Measurements from ENCODE around the gene GNPNAT1.
"Not testable (repeated sequence)": the region's sequence is repeated elsewhere in the genome, so short reads cannot be mapped to it uniquely, and the experiment has no call there.

Gene GNPNAT1

DNA sequence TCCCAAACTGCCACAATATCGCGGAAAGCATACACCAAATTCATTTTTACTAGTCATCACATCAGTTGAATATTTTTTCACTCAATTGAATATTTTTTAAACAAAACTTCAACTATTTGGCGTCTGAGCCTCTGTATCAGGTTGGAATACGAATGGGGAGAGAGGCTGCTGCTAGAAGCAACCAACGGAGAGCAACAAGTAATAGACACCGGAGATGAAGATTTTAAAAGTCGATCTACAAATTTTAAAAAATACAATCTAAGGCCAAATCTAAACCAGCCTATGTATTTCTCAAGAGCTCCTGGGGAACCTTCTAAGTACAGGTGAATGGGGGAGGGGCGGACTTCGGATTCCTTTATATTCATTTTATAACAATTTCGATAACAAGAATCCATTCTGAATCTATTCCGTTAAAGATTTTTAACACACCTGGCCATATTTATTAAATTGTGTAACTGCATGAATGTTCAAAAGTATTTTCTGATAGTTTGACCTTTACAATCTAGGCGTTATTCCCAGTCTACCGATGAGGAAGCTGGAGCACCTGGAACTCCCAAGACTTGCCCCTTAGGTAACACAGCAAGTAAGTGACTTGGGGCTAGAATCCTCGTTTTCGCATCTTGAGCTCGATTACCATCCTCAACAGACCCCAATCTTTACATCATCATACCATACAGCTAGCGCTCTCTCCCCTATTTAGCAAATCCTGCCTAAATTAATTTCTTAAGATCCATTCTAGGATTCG, 1.2 kb downstream of the GNPNAT1 start:
- DNase-seq (ENCODE audit: low read depth), result no peak

DNA sequence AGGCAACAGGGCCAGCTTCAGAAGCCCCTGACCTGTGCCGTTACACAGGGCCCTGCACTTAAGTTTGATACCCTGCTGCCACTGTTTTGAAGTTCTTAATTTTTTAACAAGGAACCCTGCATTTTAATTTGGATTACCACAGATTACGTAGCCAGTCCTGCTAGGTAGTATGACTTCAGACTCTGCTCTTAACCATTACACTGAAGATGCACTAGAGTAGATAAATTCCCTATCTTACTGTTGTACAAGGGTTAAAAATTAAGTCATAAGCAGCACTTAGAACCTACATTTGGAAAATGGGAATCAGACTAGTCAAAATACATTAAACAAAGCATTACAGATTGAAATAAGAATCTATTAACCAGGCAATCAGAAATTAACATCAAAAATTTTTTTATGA, 2.3 kb downstream of the GNPNAT1 start:
- DNase-seq (ENCODE audit: low read depth), result no peak

DNA sequence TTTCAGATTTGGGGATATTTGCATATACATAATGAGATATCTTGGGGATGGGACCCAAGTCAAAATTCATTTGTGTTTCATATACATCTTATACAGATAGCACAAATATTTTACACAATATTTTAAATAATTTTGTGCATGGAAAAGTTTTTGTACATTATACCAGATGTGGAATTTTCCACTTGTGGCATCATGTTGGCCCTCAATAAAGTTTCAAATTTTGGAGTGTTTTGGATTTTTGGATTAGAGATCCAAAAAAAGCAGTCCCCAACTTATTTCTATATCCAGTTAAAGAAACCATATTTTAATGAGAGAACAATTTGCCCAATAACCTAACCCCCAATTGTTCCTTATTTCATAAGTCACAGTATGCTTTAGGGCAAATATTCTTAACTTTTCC, 4.5 kb downstream of the GNPNAT1 start:
- DNase-seq (ENCODE audit: low read depth), result no peak

DNA sequence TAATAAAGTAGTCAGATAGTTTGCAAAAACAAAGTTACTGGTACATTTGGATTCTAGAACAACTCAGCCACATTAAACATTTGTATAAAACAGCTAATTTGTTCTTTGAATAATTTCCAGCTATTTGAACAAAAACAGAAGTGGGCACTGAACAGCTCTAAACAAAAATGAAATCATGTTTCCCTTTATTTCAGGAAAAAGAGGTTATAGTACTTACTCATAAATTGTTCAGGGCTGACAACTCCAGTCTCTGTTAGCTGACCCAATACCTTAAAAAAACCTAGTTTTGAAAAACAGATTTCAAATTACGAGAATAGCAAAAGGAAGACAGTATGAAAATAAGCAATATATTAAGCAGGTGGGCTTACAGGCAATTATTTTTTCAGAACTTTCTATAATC, 8.2 kb downstream of the GNPNAT1 start:
- no peak for DNase-seq (ENCODE audit: low read depth)

DNA sequence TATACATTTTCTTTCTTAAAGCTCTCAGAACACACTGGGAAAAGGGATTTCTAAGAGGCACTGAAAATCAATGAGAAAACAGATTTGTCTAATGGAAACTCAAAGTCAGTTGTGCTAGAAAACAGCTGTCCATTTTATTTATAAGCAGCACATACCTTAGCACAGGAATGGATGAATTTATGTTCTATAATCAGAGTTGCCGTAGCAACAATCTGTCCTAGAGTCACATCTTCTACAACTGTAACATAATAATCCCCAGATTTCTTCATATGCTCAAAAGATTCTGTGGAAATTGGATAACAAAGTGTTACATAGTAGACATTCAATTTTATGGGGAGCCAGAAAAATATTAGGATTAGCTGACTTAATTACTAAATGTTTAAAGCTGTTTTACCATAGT, 9.8 kb downstream of the GNPNAT1 start:
- no peak for DNase-seq (ENCODE audit: low read depth)

DNA sequence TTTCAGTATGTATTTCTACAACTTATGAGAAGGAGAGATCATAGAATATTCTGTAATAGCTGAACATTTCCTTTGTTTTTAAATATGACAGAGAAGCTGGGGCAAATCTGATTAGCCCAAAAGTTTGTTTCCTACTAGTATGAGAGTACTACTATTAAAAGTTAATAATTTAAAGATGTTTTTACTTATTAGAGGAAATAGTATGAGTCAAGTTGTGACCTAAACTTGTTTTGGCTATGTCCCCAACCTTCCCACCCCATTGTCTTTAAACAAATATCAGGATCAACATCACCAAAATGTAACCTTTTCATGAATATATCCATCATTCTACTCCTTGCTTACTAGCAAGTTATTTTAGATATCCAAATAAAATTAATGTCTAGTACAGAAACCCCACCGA, 10.5 kb downstream of the GNPNAT1 start:
- DNase-seq (ENCODE audit: low read depth), result no peak

DNA sequence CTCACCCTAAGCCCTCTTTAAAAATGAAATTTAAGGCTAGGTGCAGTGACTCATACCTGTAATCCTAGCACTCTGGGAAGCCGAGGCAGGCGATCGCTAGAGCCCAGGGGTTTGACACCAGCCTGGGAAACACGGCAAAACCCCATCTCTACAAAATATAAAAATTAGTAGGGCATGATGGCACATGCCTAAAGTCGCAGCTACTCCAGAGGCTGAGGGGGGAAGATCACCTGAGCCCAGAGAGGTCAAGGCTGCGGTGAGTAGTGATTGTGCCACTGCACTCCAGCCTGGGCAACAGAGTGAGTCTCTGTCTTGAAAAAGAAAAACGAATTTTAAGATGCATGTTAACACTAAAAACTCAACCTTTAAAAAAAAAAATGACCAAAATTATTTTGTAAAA, 12.7 kb downstream of the GNPNAT1 start:
- DNase-seq (ENCODE audit: low read depth), result no peak

DNA sequence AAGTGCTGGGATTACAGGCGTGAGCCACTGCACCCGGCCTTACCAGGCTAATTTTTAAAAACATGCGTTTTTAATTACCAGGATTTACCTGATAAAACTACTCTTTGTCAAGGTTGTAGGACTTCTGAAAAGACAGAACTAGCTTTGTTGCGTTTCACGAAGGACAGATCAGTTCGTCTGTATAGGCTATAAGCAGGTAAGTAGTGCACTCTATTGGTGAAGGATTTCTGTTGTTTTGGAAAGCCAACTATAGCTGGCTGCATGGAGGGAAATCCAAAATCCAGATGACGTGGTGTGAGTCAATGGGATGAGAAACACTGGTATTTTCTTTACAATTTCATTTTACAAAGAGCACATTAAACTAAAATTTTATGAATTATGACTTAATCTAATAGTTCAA, 14.6 kb downstream of the GNPNAT1 start:
- no peak for DNase-seq (ENCODE audit: low read depth)

DNA sequence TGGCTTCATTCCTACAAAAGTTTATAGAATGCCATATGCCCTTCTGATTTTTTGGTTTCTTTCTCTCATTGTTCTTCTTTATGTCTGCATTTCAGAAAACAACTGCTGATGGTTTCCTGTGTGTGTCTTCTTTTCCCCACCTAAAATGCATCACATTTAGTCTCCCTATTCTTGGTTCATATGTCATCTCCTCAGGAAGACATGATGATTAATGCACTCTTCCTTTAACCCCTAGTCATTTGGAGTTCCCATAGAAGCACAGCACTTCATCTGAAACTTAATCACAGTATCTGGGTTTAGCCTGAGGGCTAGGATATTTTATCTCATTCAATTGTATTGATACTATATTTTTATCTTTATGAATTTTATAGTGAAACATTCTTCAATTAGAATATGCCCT, 21.5 kb downstream of the GNPNAT1 start:
- DNase-seq (ENCODE audit: low read depth), result no peak

DNA sequence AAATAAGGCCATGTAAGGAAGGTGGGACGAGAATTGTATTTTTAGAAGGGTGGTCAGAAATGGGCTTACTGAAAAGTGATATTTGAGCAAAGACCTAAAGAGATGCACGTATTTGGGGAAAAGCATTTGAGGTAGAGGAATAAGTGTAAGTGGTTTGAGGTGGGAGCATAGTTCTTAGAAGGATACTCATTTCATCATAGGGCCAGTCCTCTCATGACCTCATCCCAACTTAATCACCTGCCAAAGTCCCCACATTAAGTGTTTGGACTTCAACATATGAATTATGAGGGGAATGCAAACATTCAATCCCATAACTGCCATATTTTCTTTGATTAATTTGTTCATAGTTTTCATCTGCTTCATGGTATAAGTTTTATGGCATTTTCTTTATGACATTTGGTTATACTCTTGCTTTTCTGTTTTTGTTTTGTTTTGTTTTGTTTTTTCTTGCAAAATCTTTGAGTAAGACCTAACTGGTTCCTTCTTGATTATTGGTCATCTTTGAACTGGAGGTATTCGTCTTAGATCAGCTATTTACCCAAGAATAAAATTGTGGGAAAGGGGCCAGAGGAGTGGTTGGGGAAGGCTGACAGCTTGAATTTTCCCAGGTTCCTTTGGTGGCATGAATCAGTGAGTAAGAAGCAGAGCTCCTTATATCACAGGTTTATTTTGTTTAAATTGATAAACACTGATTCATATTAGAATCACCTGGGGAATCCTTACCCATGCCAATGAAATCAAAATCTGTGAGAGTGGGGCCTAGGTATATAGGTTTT, 24.2 kb downstream of the GNPNAT1 start:
- DNase-seq (ENCODE audit: low read depth), result no peak

DNA sequence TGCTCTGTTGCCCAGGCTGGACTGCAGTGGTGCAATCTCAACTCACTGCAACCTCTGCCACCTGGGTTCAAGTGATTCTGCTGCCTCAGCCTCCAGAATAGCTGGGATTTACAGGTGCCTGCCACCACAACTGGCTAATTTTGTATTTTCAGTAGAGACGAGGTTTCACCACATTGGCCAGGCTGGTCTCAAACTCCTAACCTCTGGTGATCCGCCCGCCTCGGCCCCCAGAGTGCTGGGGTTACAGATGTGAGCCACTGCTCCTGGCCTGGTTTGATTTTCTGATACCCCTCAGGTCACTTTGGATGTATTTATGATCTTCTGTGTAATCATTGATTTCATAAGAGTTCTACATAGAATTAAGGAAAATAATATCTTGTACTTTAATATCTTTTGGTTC, 28.5 kb downstream of the GNPNAT1 start:
- not testable (repeated sequence) for DNase-seq (ENCODE audit: low read depth)

DNA sequence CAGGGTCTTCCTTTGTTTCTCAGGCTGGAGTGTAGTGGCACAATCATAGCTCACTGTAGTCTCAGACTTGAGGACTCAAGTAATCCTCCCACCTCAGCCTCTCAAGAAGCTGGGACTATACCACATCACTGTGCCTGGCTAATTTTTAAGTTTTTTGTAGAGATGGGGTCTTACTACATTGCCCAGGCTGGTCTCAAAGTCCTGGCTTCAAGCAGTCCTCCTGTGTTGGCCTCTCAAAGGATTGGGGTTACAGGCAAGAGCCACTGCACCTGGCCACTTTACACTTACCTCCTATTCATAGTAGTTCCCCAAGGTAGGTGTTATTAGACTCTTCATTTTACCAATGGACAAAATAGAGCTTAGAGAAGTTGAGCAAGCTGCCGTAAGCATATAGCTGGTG, 32.3 kb downstream of the GNPNAT1 start:
- DNase-seq (ENCODE audit: low read depth), result no peak

DNA sequence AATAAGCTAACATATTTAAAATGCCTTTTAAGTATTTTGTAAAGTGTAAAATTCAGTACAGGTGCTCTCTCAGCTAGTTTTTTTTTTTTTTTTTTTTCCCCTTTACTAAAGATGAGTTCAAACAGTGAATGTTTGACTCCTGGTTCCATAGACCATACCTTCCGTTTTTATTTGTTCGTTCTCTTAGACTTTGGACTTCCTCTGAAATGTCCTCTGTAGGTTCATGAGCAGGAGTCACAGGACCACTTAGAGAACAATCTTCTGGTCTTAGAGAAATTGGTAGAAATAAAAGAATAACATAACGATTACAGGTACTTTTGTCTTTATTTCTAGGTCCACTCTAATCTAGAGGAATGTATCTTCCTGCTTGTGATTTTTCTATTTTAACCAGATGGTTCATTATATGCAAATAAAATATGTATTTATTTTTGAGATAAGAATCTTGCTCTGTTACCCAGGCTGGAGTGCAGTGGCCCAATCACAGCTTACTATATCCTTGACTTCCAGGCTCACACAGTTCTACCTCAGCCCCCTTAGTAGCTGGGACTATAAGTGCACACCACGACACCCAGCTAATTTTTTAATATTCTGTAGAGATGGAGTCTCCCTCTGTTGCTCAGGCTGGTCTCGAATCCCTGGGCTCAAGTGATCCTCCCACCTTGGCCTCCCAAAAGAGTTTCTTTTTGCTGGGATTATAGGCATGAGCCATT, 35.6 kb downstream of the GNPNAT1 start:
- DNase-seq (ENCODE audit: low read depth), result no peak

DNA sequence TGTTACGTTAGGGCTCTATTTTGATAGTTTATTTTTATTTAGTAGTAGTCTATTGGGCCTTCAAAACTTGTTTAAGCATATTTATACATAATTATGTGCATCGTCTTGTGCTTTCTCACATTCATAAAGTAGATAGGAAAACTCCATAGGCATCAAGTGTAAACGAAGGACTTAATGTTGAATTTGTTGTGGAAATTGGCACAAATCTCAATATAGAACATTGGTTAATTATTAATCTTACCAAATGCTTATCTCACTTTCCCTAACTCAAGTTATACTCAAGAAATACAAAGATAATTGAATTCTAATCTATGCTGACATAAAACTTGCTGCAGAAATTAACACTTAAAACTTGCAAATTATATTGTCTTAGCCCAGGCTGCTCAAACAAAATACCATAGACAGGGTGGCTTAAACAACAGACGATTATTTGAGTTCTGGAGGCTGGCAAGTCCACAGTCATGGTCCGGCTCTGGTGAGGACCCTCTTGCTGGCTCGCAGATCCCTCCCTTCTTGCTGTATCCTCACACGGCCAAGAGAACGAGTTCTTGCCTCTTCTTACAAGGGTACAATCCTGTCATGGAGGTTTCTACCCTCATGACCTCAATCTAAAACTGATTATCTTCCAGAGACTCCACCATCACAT, 42.6 kb downstream of the GNPNAT1 start:
- DNase-seq (ENCODE audit: low read depth), result no peak

DNA sequence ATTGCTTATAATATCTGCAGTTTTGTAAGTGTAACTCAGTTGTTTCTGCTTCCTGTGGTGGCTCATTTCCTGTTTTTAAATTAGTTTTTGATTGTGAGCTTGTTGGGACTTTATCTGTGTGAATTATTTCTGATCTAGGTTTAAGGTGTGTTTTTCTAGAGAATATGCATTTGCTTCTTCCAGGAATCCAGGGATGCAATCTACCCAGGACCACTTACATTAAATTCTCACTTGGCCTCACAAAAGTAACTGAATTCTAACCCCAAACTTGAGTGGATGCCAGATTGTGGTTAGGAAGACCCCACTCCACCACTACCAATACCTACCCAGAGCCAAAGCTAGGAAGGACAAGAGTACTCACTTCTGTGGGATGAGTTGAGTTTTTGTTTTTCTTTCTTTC, 49.5 kb downstream of the GNPNAT1 start:
- DNase-seq (ENCODE audit: low read depth), result no peak

DNA sequence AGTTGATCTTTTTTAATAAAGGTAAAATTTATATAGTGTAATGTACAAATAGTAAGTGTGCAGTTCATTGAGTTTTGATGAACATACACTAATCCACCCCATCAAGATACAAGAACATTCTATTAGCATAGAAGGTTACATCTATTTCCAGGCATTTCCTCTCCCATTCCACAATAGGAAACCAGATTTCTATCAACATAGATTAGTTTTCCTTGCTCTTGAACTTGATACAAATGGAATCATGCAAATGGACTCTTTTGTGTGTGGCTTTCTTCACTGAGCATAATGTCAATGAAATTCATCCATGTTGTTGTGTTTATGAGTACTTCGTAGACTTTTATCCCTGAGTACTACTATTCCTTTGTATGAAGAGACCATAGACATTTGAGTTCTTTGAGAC, 50.7 kb downstream of the GNPNAT1 start:
- no peak for DNase-seq (ENCODE audit: low read depth)

DNA sequence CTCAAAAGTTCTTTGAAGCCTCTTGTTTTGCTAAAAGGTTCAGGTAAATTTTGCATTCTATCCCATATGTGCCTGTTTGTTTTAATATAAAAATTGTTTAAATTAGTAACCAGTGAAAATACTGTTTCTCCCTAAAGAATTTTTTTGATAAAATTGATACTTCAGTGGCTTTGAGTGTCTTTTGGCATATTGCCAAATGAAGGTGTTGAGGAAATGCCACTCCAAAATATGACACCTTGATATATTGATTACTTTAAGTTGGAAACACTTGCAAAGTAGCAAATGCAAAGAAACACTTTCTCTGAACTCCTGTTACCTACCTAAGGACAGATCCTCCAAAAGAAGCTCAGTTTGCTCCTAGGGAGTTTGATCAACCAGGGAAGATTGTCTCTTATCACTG, 53.0 kb downstream of the GNPNAT1 start:
- DNase-seq (ENCODE audit: low read depth), result no peak

DNA sequence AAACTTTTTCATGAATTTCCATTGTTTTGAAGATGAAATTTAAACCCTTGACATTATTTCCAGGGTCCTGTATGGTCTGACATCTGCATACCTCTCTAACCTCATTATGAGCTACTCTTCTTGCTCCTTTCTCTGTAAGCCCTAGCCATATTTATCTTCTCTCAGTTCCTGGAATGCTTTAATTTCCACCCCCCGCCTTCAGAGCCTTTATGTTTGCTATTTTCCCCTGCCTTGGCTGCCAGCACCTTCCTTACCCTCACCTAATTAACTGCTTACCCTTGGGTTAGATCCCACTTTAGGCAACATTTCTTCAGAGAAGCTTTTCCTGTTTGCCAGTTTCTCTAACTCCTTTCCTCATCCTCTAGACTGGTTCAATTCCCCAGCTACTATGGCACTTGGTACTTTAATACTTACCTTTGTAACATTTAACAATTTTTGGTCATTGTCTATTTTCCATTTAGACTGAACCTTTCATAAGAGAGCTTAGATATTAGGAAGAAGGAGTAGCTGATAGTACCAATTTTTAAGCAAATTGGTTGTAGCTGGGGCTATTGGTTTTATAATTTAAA, 55.4 kb downstream of the GNPNAT1 start:
- DNase-seq (ENCODE audit: low read depth), result no peak

DNA sequence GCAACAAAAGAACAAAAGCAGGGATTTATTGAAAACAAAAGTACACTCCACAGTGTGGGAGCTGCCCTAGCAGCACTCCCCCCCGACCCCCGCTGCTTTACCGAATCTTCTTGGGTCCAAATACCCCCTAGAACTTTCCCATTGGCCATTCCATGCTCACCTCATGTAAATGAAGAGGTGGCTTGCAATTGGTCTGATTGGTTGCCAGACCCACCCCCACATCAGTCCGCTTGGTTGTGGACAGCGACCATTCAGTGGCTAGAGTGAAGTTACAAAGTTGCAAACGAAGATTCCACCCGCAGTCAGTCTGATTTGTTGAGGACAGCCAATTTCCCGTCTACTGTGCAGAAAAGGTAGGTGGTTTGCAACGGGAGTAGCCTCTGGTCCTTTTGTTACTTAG, 57.6 kb downstream of the GNPNAT1 start:
- DNase-seq (ENCODE audit: low read depth), result no peak

DNA sequence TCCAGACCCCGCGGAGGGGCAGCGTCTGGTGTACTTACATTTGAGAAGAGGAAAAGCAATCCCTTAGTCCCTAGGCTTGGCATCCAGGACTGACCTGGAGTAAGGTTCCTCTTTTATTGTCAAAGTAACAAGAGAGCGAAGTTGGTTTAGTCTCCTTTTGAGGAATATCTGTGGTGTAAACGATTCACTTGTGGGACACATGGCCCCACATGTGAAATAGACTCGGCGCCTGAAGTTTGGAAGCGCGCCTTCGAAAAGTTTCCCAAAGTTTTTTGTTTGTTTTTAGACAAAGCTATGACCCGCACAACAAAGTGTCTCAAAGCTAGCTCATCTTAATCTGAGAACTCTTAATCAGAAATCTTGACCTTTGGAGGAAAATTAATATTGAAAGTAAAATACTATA, 60.7 kb downstream of the GNPNAT1 start:
- no peak for DNase-seq (ENCODE audit: low read depth)

DNA sequence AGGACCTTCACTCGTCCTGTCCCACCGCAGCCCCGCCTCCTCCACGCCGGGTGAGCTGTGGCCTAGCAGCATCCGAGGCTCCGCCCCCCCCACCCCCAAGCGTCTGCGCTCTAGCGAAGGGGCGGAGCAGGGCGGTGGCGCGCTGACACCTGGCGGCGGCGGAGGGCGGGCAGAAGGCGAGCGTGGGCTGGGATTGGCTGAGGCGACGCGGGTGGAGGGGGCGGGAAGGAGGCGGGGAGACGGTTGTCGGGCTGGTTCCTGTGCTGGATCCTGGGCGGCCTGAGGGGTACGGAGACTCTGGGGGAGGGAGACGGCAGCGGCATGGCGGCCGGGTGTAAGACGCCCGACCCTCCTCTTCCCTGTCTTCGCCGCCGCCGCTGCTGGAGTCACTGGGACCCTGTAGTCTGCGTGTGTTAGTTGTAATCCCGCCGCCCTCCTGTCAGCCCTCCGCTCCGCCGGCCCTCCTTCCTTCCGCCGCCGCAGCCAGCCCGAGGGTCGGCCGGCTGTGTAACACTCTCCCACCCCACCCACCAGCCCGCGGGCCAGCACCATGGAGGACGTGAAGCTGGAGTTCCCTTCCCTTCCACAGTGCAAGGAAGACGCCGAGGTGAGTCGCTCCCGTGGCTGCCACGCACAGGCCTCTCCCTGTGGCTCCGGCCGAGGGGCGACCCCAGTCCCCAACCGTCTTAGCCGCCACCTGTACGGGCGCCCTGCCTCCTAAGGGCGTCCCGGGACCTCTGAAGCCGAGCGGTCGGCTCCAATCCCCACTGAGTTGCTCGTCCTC, 61.3 kb downstream of the GNPNAT1 start, which contains the start of gene STYX:
STYX (plus strand) TSS at position 242 of the 784 bp plus-strand sequence; CDS start at position 551, 309 bp downstream.
- peak; percentile 97 for DNase-seq (ENCODE audit: low read depth)
